Neural crest cell (in vitro differentiated cells): ENCODE data around the gene CDH5. TPM values are rescaled to one million over a fixed set of nuclear protein-coding genes. Genes with fewer than 3 reads are reported as not detected.

Source experiments
- DNase-seq: peaks from one replicate; pipeline ENCODE4 v3.0.0; 2021; ENCODE audit warnings: low read depth, mixed read lengths, low spot score
- H3K27ac Mint-ChIP-seq: one replicate; pipeline ENCODE4 v1.8.0; 2021; ENCODE audit warnings: mild to moderate bottlenecking, mixed read lengths; ENCODE audit not compliant: unreplicated experiment
- H3K27me3 Mint-ChIP-seq: 2 replicates; pipeline ENCODE4 v1.8.0; 2021; ENCODE audit warnings: low read depth, mild to moderate bottlenecking, mixed read lengths
- H3K36me3 Mint-ChIP-seq: 2 replicates; pipeline ENCODE4 v1.8.0; 2021; ENCODE audit warnings: low read depth, mild to moderate bottlenecking, mixed read lengths
- H3K4me1 Mint-ChIP-seq: 2 replicates; pipeline ENCODE4 v1.8.0; 2021; ENCODE audit warnings: mixed read lengths
- H3K4me3 Mint-ChIP-seq: one replicate; pipeline ENCODE4 v1.8.0; 2021; ENCODE audit warnings: mild to moderate bottlenecking, mixed read lengths
- H3K9me3 Mint-ChIP-seq: 2 replicates; pipeline ENCODE4 v1.8.0; 2021; ENCODE audit warnings: mixed read lengths
- total RNA-seq: library from RNA; stranded (reverse); gene quantifications from 2 replicates; pipeline ENCODE4 v1.2.1, GENCODE V29; 2021
- TF ChIP-seq, protein P1 (sequence below): fragments of 200-600 bp; sonication (generic); conservative IDR thresholded peaks from 2 replicates; pipeline ENCODE4 v1.5.0; 2021; ENCODE audit warnings: antibody characterized with exemption, mild to moderate bottlenecking

Gene CDH5
- total RNA-seq, 1 donor from 2014 or later, result 0.56 TPM

DNA sequence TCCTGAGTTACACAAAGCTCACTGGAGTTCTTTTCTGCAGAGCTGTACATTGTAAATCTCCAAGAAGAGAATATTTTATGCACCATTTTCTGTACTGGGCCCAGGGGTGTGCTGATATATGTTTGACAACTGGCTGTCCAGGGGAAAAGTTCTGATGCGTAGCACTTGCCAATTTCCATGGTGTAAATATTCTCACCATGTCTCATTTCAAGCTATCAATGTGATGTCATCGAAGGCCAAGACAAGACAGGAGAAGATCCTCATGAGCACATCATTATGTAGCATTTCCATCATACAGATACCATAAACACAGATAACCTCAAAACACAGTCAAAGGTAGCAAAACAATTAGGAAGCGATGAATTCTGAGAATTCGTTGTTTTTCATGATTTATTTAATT is 18.9 kb downstream of the CDH5 start:
- Mint-ChIP-seq H3K27me3 (no peaks in the 10 kb centered on the region), H3K27ac (no peak overlapping the region), H3K4me3 (no peak overlapping the region), H3K9me3 (peaks cover 3% of the 10 kb centered on the region), H3K36me3 (peaks cover 3% of the 10 kb centered on the region), H3K4me1 (no peaks in the 10 kb centered on the region)
- TF ChIP-seq, protein P1, sequence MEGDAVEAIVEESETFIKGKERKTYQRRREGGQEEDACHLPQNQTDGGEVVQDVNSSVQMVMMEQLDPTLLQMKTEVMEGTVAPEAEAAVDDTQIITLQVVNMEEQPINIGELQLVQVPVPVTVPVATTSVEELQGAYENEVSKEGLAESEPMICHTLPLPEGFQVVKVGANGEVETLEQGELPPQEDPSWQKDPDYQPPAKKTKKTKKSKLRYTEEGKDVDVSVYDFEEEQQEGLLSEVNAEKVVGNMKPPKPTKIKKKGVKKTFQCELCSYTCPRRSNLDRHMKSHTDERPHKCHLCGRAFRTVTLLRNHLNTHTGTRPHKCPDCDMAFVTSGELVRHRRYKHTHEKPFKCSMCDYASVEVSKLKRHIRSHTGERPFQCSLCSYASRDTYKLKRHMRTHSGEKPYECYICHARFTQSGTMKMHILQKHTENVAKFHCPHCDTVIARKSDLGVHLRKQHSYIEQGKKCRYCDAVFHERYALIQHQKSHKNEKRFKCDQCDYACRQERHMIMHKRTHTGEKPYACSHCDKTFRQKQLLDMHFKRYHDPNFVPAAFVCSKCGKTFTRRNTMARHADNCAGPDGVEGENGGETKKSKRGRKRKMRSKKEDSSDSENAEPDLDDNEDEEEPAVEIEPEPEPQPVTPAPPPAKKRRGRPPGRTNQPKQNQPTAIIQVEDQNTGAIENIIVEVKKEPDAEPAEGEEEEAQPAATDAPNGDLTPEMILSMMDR, result no peak
- no peak for DNase-seq

DNA sequence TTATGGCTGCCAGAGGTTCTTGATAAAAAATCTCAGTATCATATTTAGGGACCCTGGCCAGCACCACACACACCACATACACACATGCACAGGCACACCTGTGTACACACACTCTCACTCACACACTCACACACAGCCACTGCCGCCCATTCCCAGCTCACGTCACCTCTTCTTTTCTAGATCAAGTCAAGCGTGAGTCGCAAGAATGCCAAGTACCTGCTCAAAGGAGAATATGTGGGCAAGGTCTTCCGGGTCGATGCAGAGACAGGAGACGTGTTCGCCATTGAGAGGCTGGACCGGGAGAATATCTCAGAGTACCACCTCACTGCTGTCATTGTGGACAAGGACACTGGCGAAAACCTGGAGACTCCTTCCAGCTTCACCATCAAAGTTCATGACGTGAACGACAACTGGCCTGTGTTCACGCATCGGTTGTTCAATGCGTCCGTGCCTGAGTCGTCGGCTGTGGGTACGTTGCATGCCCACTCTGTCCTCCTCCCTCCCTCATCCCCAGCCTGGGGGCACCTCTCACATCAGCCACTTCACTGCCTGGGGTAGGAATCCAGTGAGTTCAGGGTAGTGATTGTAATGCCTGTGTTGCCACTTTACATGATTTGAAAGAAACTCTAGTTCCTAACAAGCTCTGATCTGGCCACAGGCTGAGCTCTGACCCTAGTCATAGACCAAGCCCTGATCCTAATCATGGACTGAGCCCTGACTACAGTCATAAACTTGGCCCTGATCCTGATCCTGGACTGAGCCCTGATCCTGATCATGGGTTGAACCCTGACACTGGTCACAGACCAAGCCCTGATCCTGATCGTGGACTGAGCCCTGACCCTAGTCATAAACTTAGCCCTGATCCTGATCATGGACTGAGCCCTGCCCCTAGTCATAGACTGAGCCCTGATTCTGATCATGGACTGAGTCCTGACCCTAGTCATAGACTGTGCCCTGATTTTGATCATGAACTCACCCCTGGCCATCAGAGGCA is 20.4 kb downstream of the CDH5 start:
- TF ChIP-seq, protein P1, result no peak
- H3K4me1 Mint-ChIP-seq, result no peaks in the 10 kb centered on the region
- no peaks in the 10 kb centered on the region for H3K9me3 Mint-ChIP-seq
- H3K4me3 Mint-ChIP-seq, result no peak overlapping the region
- no peak for DNase-seq
- H3K36me3 Mint-ChIP-seq, result no peaks in the 10 kb centered on the region
- no peak overlapping the region for H3K27ac Mint-ChIP-seq
- H3K27me3 Mint-ChIP-seq, result no peaks in the 10 kb centered on the region

DNA sequence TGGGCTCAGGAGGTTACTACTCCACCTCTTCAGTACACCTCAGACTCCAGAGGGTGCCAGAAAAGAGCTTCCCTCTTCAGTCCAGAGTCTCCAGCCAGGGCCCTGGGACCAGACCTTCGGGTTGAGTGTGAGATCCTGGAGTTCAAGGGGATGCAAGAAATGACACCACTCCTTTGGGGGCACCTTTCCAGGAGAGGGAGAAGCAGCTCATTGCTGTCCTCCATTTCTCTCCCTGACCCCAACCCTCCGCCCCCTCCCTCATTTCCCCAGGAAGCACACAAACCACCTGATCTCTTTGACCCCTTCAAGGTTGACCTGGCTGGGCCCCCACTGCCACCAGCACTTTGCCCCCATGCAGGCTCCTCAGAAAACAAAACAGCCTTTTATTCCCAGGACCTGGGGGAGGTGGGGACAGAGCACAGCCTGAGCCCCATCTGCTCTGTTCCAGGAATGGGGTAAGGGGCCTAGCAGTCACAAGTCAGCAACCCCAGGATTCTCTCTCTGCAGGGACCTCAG is 21.4 kb downstream of the CDH5 start:
- no peak for DNase-seq
- H3K4me1 Mint-ChIP-seq, result no peaks in the 10 kb centered on the region
- no peaks in the 10 kb centered on the region for H3K36me3 Mint-ChIP-seq

DNA sequence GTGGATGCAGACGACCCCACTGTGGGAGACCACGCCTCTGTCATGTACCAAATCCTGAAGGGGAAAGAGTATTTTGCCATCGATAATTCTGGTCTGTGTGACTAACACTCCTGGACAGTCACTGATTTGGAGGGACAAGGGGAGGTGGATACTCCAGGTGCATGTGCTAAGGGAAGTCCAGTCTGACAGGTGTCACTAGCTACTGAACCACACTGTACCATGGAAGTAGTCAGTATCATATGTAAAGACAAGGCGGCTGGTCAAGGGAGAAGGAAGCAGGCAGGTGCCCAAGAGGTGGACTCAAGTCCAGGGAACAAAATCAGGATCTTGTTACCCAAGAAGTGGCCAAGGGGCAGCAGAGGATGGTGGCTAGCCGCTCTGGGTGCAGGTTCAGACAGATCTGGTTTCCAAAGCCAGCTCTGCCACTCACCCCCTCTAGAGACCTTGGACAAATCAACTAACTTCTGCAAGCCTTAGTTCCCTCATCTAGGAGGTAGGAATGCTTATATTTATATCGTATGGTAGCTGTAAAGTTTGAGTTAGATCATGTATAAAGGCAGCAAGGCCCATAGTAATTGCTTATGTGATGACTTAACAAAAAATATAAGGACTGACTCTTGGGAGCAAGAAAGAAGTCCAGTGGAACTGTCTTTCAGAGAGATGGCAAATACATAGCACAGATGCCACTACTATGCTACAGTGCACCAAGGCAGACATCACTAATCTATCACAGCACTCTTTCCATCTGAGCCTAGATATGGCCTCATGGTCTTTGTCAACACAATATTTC is 22.1 kb downstream of the CDH5 start:
- no peaks in the 10 kb centered on the region for H3K36me3 Mint-ChIP-seq
- no peaks in the 10 kb centered on the region for H3K27me3 Mint-ChIP-seq
- H3K4me3 Mint-ChIP-seq, result no peak overlapping the region
- H3K9me3 Mint-ChIP-seq, result no peaks in the 10 kb centered on the region
- no peak for DNase-seq
- no peaks in the 10 kb centered on the region for H3K4me1 Mint-ChIP-seq
- no peak overlapping the region for H3K27ac Mint-ChIP-seq
- TF ChIP-seq, protein P1, result no peak

More for the DNA sequence above, 21.4 kb downstream of the CDH5 start:
- Mint-ChIP-seq H3K9me3 (no peaks in the 10 kb centered on the region), H3K27ac (no peak overlapping the region), H3K27me3 (no peaks in the 10 kb centered on the region), H3K4me3 (no peak overlapping the region)
- TF ChIP-seq, protein P1, result no peak
